GM15510 (cell line): ENCODE measurements around the gene PCIF1.
A peak's percentile ranks its signal among the peaks of the same experiment; 100 is the strongest.

ENCODE experiments used
- POLR2A ChIP-seq: IDR thresholded peaks from 3 replicates; pipeline ENCODE4 v1.6.1; 2011; ENCODE audit warnings: borderline replicate concordance; ENCODE audit not compliant: insufficient read length; ENCODE audit errors: extremely low read depth

Gene PCIF1

GRCh38 chr20:45962031-45962755, 27.7 kb downstream of the PCIF1 start:
- no peak for TF ChIP-seq POLR2A

GRCh38 chr20:45963059-45964005, 28.8 kb downstream of the PCIF1 start:
- no peak for TF ChIP-seq POLR2A

GRCh38 chr20:45964006-45964400, 29.5 kb downstream of the PCIF1 start:
- no peak for TF ChIP-seq POLR2A

- TF ChIP-seq POLR2A: no peak
These were observed 30.9 kb downstream of the PCIF1 start for GRCh38 chr20:45965169-45966002.

GRCh38 chr20:45967551-45968080, 33.1 kb downstream of the PCIF1 start:
- no peak for TF ChIP-seq POLR2A

- TF ChIP-seq POLR2A: no peak
These were observed 33.7 kb downstream of the PCIF1 start for GRCh38 chr20:45968081-45968671.

- TF ChIP-seq POLR2A: no peak
These were observed 34.6 kb downstream of the PCIF1 start for GRCh38 chr20:45968801-45969711.

- TF ChIP-seq POLR2A: no peak
These were observed 35.5 kb downstream of the PCIF1 start for GRCh38 chr20:45969712-45970634.

GRCh38 chr20:45970646-45971424, 36.4 kb downstream of the PCIF1 start:
- no peak for TF ChIP-seq POLR2A

- peak; percentile 59 for TF ChIP-seq POLR2A
These were observed 36.9 kb downstream of the PCIF1 start for GRCh38 chr20:45971425-45971674.

- TF ChIP-seq POLR2A: peak; percentile 60
These were observed 37.4 kb downstream of the PCIF1 start, which contains the start of gene ZNF335 for GRCh38 chr20:45971675-45972499. Gene ZNF335 (minus strand): TSS chr20:45972203. CDS start chr20:45971410, 793 bp downstream.
